Non-pigmented ciliary epithelial cell (primary cell): Measurements from ENCODE around the gene SYDE1.
"Not testable (repeated sequence)": the region's sequence is repeated elsewhere in the genome, so short reads cannot be mapped to it uniquely, and the experiment has no call there.

Experiments
- DNase-seq: peaks from one replicate; pipeline ENCODE4 v3.0.0-alpha.2; 2010; ENCODE audit warnings: low read depth

SYDE1 gene

GRCh38 chr19:15107061-15108010, at the start of gene SYDE1:
Gene SYDE1, plus strand, starts transcription at chr19:15107401. Its CDS starts 33 bp downstream, at chr19:15107434.
- DNase-seq, result no peak

- DNase-seq, result no peak
Measured at GRCh38 chr19:15062036-15062435, 45.2 kb upstream of the SYDE1 start.

GRCh38 chr19:15070386-15070785, 36.8 kb upstream of the SYDE1 start:
- not testable (repeated sequence) for DNase-seq

GRCh38 chr19:15072930-15073647, 34.1 kb upstream of the SYDE1 start:
- no peak for DNase-seq

- DNase-seq, result no peak
Measured at GRCh38 chr19:15074371-15074770, 32.8 kb upstream of the SYDE1 start.

GRCh38 chr19:15075806-15076205, 31.4 kb upstream of the SYDE1 start:
- no peak for DNase-seq

- DNase-seq, result not testable (repeated sequence)
Measured at GRCh38 chr19:15080002-15080401, 27.2 kb upstream of the SYDE1 start.

- no peak for DNase-seq
Measured at GRCh38 chr19:15081911-15082310, 25.3 kb upstream of the SYDE1 start, which contains the start of gene OR1I1. Gene OR1I1, plus strand, starts transcription at chr19:15082211. Its CDS starts 4,855 bp downstream, at chr19:15087066.

- DNase-seq, result no peak
Measured at GRCh38 chr19:15087182-15087581, 20.0 kb upstream of the SYDE1 start.

- DNase-seq, result peak; percentile 31
Measured at GRCh38 chr19:15091918-15092753, 15.1 kb upstream of the SYDE1 start.

GRCh38 chr19:15093001-15093400, 14.2 kb upstream of the SYDE1 start:
- DNase-seq, result no peak

- no peak for DNase-seq
Measured at GRCh38 chr19:15096223-15096622, 11.0 kb upstream of the SYDE1 start.

GRCh38 chr19:15097980-15098379, 9.2 kb upstream of the SYDE1 start:
- DNase-seq, result not testable (repeated sequence)

GRCh38 chr19:15098460-15098859, 8.7 kb upstream of the SYDE1 start:
- DNase-seq, result no peak

- no peak for DNase-seq
Measured at GRCh38 chr19:15099017-15099582, 8.1 kb upstream of the SYDE1 start.

- no peak for DNase-seq
Measured at GRCh38 chr19:15101479-15102082, 5.6 kb upstream of the SYDE1 start.

GRCh38 chr19:15104003-15104402, 3.2 kb upstream of the SYDE1 start:
- DNase-seq, result no peak

- DNase-seq, result no peak
Measured at GRCh38 chr19:15104411-15104810, 2.8 kb upstream of the SYDE1 start.

- no peak for DNase-seq
Measured at GRCh38 chr19:15105044-15105443, 2.2 kb upstream of the SYDE1 start.

GRCh38 chr19:15108145-15108844, 1.1 kb downstream of the SYDE1 start:
- DNase-seq, result no peak
